GM04504 (cell line): ENCODE measurements around the gene ZNF236.

ENCODE experiments used
- DNase-seq: peaks from one replicate; pipeline ENCODE4 v3.0.0-alpha.2; 2012; ENCODE audit warnings: low read depth

Gene ZNF236

GRCh38 chr18:76973520-76974266 is 151.3 kb downstream of the ZNF236 start:
- no peak for DNase-seq

- no peak for DNase-seq
Observed at GRCh38 chr18:76974386-76974785, 152.0 kb downstream of the ZNF236 start.

GRCh38 chr18:76975577-76976110 is 153.3 kb downstream of the ZNF236 start:
- DNase-seq = no peak

- DNase-seq = no peak
Observed at GRCh38 chr18:76977108-76977621, 154.8 kb downstream of the ZNF236 start.

GRCh38 chr18:76977684-76978232 is 155.4 kb downstream of the ZNF236 start:
- DNase-seq = no peak

GRCh38 chr18:76978616-76979015 is 156.3 kb downstream of the ZNF236 start:
- DNase-seq = no peak

GRCh38 chr18:76979111-76979751 is 156.9 kb downstream of the ZNF236 start:
- DNase-seq = no peak

GRCh38 chr18:76979906-76980305 is 157.5 kb downstream of the ZNF236 start:
- no peak for DNase-seq

GRCh38 chr18:76980663-76981395 is 158.5 kb downstream of the ZNF236 start:
- no peak for DNase-seq

GRCh38 chr18:76981396-76981968 is 159.1 kb downstream of the ZNF236 start:
- DNase-seq = no peak

GRCh38 chr18:76982038-76982437 is 159.7 kb downstream of the ZNF236 start:
- no peak for DNase-seq

GRCh38 chr18:76982841-76983583 is 160.7 kb downstream of the ZNF236 start:
- peak; percentile 36 for DNase-seq

GRCh38 chr18:76983613-76984051 is 161.3 kb downstream of the ZNF236 start:
- DNase-seq = no peak

- DNase-seq = no peak
Observed at GRCh38 chr18:76984193-76985155, 162.1 kb downstream of the ZNF236 start.

GRCh38 chr18:76985156-76985950 is 163.0 kb downstream of the ZNF236 start:
- no peak for DNase-seq

- DNase-seq = no peak
Observed at GRCh38 chr18:76985951-76986236, 163.5 kb downstream of the ZNF236 start.

GRCh38 chr18:76986406-76986805 is 164.0 kb downstream of the ZNF236 start:
- no peak for DNase-seq

GRCh38 chr18:76988031-76988826 is 165.9 kb downstream of the ZNF236 start:
- DNase-seq = no peak
